Stimulated activated CD4-positive, alpha-beta T cell treated with anti-CD3 and anti-CD28 coated beads, Interleukin-12 subunit alpha, Interleukin-12 subunit beta, amount 100 ng/mL, for 48 hours (primary cell): ENCODE data around the gene PCCA.

Experiments used
- DNase-seq, 3 donors: peaks; one replicate each; pipeline ENCODE4 v3.0.0-alpha.2; 2020; ENCODE audit warnings: low read depth in 2 of 3, low spot score in 1 of 3

The PCCA gene

DNA sequence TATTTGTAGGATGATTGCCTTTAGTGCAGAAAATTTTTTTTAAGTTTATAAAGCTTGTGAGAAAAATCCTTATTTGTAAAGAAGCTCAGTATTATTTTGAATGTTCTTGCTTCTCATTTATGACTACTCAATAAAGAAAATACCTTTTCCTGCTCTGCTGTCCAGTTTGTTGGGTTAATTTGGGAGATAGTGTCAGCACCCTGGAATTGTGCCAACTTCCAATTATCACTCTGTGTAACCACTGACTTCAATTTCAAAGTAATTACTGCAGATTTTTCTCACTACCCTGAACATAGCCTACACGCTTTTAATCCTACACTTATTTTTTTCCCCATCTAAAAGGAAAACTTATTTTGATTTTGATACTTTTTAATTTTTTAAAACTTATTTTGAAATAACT is 406.6 kb downstream of the PCCA start:
- no peak for DNase-seq

- no peak for DNase-seq
Measured at GRCh38 chr13:100497389-100497788, 408.5 kb downstream of the PCCA start.

GRCh38 chr13:100502446-100502845 is 413.6 kb downstream of the PCCA start:
- no peak for DNase-seq

DNA sequence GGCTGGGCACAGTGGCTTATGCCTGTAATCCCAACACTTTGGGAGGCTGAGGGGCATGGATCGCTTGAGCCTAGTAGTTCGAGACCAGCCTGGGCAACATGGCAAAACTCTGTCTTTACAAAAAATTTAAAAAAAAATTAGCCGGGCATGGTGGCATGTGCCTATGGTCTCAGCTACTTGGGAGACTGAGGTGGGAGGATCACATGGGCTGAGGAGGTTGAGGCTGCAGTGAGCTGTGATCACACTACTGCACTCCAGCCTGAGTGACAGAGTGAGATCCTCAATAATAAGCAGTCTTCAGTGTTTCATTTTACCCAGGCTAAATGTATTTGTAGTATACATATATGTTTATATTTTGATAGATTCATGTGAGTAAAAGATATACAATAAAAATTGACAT is 414.7 kb downstream of the PCCA start:
- no peak for DNase-seq

DNA sequence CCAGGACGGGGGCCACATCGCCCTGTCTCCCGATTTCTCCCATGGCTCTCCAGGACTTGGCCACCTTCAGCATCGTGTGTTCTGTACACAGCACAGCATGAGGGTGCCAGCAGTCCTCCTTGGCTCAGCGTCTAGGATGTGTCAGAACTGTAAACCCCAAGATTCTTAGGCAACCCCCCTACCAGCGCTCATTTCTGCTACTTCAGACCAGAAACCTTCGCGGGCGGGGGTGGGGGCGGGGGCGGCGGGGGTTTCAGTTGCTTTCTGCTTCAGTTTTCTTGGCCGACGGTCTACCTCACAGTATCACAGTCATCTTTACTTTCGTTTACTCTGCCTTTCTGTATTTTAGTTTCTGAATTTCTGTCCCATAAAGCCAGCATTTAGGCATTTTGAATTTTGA is 417.3 kb downstream of the PCCA start:
- DNase-seq = peak; percentile 16 to 28 (median 24)

DNA sequence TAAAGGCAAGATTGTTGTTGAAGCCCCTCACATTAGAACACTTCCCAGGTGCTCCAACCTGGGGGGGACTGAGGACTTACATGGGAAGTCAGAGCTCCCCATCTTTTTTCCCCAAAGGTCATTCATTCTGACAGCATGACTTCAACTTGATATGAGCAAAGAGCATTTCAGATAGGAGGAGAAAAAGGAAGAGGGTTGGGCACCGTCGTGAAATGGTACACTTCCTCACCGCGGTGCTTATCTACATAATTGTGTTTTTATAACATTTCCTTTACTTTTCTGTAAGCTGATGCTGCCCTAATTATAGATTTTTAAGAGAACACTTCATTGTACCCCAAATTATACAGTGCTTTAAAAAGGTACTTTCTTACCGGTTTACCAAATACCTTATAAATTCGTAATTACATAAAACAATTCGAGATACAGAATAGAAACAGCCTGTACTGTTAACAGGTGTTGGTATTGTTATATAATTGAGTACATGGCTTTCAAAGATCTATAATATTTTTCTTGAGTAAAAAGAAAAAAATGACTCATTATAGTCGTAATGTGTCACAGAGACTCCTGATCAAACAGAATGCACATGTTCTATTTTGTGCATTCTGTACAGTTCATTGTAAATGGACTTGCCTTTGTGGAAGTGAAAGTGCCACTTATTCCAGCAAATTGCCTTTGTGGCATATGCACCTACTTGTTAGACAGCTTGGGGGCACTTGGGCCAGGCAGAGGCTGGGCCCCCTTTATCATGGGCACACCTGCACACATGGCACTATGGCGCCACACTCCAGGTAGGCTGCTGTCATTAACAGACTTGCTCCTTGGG is 417.9 kb downstream of the PCCA start:
- DNase-seq = no peak

DNA sequence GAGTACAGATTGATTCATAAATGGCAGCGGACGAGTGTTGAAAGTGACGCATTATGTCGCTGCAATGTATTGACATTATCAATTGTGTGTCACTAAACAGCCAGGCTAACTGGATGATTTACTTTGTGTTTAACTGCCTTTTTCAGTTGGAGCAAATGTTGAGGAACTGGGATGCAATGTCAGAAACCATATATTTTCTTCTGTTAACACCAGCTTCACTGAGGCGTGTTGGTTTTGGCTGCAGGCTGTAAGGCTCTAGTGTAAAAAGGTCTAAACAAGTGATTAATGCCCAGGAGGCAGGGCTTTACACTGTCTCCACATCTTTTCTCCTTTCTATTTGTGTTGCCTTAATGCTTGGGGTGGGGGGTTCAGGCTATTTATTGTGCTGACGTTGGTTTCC is 419.6 kb downstream of the PCCA start:
- DNase-seq = no peak

DNA sequence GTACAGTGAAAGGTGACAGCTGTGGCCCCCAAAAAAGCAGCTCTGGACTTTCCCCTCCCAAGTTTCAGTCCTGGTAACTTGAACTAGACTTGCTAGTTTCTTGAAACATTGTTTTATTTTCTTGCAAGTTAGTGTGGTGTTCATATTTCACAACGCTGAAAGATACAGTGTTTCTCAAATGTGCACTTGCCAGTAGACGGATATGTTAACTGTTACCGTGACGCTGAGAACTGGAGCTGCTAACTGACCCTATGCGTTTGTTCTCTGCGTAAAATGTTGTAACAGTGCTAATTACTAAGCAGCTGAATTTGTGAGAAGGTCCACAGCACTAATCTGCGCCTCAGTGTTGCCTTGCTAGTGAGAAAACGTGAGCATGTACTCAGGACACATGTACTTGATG is 420.1 kb downstream of the PCCA start:
- DNase-seq = no peak

DNA sequence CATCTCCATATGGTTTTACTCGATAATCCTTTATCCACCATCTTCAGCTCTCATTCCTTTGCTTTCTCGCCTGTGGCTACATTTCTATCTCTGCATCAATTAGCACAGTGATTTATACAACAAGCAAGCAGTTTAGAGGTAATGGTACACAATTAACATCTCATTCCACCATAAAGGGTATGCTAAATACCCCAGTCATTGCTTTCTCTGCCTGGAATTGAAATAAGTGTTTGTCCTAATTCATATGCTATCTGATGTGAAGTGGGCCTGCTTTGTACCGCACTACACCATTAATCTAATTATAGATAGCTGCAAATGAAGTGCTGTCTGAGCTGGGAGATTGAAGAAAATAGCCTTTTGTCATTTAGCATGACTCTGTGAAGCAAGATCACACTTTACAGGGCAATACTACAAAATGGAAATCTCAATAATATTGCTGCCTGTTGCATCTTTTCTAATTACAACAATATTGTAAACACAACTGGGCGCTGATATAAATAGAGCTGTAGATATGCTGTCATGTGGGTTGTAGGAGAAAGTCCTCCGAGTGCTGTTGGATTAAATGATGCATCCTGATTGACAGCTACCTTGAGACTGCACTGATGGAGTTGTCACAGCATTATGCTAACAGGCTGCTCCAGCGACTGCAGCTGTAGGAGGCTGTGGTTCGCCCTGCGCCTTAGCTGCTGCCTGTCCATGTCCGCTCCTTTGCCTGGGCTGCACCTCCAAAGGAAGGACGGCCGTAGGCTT is 421.5 kb downstream of the PCCA start:
- DNase-seq = no peak

DNA sequence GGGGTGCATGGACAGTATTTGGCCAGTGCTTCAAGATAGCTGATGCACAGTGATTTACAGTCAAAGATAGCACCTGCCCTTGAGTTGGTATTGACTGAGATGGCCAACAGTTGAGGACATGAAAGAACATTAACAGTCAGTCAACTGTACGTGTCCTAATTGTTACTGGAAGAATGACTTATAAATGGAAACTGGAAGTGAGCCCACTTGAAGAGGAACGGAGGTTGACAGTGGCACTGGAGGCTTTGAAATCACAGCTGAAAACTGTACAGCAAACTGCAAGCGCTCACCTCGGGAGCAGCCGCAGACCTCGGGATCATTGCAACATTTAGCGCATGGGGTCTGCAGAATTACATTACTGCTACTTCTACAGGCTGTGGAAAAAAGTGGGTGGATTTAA is 422.6 kb downstream of the PCCA start:
- no peak for DNase-seq

GRCh38 chr13:100512422-100512821 is 423.5 kb downstream of the PCCA start:
- no peak for DNase-seq

DNA sequence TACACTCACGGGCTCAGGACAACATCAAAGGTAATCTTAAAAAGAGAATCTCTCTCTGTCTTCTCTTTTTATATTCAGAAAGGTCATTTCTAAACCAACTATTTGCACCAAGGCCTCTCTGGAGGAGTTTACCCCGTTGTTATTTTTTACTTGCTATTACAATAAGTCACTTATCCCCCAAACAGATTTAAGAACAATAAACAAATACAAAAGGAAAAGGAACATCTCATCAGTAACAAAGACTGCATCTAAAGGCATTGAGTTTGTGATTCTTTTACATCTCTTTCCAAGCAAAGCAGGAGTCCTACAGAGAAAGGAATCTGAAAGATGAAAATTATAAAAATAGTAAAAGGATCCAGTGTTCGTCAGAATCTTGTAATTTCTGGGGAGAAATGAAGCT is 424.3 kb downstream of the PCCA start:
- DNase-seq = no peak

DNA sequence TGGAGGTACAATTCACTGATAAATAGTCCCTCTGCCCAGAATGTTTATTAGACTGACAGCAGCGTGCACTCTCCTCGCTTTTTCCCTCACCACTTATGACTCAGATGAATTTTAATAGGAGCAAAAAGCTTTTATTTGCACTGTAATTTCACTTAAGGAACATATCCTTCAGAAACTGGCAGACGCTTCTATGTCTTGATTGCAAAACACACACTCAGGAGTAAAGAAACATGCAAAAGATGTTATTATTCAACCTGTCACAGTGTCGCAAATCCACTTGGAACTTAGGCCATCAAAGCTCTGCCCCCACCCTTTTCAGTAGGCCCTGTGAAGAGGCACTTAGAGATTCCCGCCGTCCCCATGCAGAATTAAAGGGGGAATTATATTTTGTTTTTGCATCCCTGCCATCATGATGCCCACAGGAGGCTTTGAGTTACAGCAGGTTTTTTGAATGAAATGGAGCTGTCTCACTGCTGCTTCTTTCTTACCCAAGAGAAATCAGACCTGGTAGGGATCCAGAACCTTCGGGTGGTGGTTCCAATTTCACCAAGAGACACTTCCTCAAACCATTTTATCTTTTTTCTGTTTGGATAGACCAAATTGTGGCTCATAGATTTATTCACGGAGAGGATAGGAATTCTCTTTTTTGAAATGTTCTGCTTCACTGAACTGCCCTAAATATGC is 425.2 kb downstream of the PCCA start:
- DNase-seq = no peak

- DNase-seq = peak; percentile 34 to 67 (median 62)
Measured at GRCh38 chr13:100514788-100515409, 426.0 kb downstream of the PCCA start.

- no peak for DNase-seq
Measured at GRCh38 chr13:100515410-100515800, 426.5 kb downstream of the PCCA start.

- DNase-seq = no peak
Measured at GRCh38 chr13:100517135-100517534, 428.2 kb downstream of the PCCA start.

- DNase-seq = no peak
Measured at GRCh38 chr13:100517728-100518127, 428.8 kb downstream of the PCCA start.

- DNase-seq = no peak
Measured at GRCh38 chr13:100518394-100519062, 429.6 kb downstream of the PCCA start.

DNA sequence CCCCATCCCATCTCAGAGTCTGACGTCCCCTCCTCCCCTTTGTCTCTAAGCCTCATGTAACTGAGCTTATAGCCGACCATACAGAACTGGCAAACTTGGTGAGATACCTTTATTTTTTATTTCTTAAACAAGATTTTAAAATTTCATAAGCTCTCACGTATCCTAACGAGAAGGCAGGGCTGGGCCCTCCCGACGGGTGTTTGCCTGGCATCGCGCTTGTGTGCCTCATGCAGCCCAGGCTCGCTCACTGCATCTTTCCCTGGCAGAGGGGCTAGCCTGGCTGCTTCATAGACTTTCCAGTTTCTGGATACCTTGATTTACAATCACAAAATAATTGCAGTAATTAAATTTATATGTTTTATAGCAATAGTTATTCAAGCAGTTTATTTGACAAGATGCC is 430.7 kb downstream of the PCCA start:
- no peak for DNase-seq

DNA sequence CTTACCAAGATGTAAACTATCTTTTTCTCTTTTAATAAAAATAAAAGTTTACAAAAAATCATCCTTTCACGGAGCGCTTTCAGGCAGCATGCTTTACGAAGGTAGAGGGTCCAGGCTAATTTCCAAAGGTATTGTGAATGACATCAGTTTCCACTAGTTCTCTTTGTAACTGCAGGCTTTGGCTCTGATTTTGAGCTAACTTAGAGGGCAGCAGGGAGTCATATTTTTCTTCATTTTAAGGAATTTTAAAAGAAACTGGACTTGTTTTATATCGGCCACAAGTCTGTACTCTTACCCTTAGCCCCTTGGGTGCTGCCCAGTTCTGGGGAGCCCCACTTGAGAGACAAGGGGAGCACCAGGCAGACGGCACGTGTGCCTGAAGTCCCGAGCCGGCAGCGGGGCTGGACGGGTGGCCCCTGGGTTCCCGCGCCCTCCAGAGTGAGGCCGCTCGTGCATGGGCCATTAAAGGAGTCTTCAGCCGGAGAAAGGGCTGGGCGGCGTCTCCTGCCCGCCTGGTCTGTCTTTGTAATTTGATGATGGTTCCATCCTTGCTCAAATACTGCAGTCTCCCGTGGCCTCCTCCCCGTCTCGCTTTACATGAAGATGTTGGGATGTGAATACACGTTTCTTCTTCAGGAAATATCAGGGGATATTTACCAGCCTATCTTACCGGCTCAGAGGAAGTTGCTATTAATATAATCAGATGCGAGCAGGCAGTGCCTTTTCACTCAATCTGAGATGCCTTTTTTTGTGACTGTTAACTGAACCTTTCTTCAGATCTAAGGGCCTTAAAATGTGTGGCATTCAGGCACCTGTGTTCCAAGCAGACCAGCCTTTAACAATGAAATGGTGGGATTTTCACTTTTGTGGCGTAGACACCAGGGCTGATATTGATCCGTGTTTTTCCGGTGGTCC is 432.3 kb downstream of the PCCA start:
- DNase-seq = no peak
